ENCODE results near the gene APLP2. TPM values are rescaled to one million over a fixed set of nuclear protein-coding genes. Genes with fewer than 3 reads are reported as not detected.

The APLP2 gene
- total RNA-seq, 1 experiment from 2014 or later = 345 TPM

DNA sequence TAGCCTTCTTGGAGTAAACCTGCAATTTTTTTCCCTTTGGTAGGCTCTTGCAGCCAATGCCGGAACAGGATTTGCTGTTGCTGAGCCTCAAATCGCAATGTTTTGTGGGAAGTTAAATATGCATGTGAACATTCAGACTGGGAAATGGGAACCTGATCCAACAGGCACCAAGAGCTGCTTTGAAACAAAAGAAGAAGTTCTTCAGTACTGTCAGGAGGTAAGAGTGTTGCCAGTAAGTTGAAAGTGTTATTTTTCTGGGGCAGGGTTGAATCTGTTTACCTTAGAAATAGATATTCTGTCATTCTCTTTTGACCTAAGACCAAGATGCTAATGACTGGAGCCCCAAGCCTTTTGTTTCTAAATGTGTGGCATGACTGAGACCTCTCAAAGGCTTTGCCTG lies 39.7 kb downstream of the APLP2 start (continued):
- no peak for TF ChIP-seq ZNF416 (CRISPR knock-in tag; IDR thresholded peaks at IDR 0.05)

GRCh38 chr11:130110339-130111108 lies 40.8 kb downstream of the APLP2 start:
- H3K9me3 Mint-ChIP-seq = peaks cover 9% of the 10 kb centered on the region
- ChIA-PET POLR2A (no interaction called here), CTCF (no interaction called here)
- peaks cover 26% of the 10 kb centered on the region for H3K4me1 Mint-ChIP-seq
- 0 out of 2 replicates have a peak overlapping the region, but pooled peaks have one; percentile 16 for H3K27ac Mint-ChIP-seq
- no peak for TF ChIP-seq ELF4 (CRISPR knock-in tag; IDR thresholded peaks at IDR 0.05; ENCODE audit: low read depth)
- TF ChIP-seq EMX1 (CRISPR knock-in tag; IDR thresholded peaks at IDR 0.05) = no peak
- no peak for TF ChIP-seq TEAD1 (CRISPR knock-in tag; IDR thresholded peaks at IDR 0.05)
- TF ChIP-seq, protein P1, sequence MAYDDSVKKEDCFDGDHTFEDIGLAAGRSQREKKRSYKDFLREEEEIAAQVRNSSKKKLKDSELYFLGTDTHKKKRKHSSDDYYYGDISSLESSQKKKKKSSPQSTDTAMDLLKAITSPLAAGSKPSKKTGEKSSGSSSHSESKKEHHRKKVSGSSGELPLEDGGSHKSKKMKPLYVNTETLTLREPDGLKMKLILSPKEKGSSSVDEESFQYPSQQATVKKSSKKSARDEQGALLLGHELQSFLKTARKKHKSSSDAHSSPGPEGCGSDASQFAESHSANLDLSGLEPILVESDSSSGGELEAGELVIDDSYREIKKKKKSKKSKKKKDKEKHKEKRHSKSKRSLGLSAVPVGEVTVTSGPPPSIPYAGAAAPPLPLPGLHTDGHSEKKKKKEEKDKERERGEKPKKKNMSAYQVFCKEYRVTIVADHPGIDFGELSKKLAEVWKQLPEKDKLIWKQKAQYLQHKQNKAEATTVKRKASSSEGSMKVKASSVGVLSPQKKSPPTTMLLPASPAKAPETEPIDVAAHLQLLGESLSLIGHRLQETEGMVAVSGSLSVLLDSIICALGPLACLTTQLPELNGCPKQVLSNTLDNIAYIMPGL (CRISPR knock-in tag; IDR thresholded peaks at IDR 0.05) = no peak
- TF ChIP-seq, protein P2, sequence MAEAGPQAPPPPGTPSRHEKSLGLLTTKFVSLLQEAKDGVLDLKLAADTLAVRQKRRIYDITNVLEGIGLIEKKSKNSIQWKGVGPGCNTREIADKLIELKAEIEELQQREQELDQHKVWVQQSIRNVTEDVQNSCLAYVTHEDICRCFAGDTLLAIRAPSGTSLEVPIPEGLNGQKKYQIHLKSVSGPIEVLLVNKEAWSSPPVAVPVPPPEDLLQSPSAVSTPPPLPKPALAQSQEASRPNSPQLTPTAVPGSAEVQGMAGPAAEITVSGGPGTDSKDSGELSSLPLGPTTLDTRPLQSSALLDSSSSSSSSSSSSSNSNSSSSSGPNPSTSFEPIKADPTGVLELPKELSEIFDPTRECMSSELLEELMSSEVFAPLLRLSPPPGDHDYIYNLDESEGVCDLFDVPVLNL (CRISPR knock-in tag; IDR thresholded peaks at IDR 0.05; ENCODE audit: borderline replicate concordance, low read depth) = no peak
- TF ChIP-seq MAX (CRISPR knock-in tag; IDR thresholded peaks at IDR 0.05) = no peak
- TF ChIP-seq, protein P3, sequence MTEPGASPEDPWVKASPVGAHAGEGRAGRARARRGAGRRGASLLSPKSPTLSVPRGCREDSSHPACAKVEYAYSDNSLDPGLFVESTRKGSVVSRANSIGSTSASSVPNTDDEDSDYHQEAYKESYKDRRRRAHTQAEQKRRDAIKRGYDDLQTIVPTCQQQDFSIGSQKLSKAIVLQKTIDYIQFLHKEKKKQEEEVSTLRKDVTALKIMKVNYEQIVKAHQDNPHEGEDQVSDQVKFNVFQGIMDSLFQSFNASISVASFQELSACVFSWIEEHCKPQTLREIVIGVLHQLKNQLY (CRISPR knock-in tag; IDR thresholded peaks at IDR 0.05) = no peak
- ATAC-seq = no peak
- H3K27me3 Mint-ChIP-seq (ENCODE audit: low read depth) = no peaks in the 10 kb centered on the region
- no peak overlapping the region for H3K4me3 Mint-ChIP-seq
- DNase-seq (ENCODE audit: low spot score) = no peak
- peaks cover 48% of the 10 kb centered on the region for H3K36me3 Mint-ChIP-seq

DNA sequence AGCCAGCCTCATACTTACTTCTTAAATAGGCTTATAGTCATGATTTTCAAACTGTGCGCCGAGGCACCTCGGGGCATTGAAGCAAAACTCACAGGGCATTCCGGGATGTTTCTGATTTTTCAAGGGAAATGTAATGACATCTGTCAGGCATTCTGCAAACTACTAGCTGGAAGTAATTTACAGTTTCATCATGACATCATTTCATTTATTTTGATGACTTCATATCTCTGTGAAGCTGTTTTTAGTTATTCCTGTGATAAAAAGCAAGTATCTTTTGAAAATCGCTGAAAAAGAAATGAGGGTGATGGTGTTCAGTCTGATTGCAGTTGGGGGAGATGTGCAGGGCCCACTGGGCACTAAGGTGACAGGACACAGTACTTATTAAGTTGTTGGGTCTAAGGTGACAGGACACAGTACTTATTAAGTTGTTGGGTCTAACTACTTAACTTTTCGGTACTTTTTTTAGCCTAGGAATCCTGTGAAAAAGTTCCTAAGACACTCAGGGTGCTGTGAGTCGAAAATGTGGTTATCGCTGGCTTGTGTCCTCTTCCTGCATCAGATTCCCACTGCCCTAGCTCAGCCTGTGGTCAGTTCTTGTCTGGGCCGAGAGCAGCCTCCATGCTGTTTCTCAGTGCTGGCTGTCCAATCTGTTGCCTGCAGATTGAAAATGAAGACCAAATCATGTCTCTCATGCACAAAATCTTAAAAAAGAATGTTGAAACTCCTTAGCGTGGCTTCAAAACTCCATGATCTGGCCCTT lies 42.6 kb downstream of the APLP2 start:
- ATAC-seq = no peak
- POLR2A ChIA-PET = no interaction called here
- peak overlapping the region; percentile 38; the same call in 1 of the 2 replicates for H3K27ac Mint-ChIP-seq
- no peak for TF ChIP-seq ZNF512 (CRISPR knock-in tag; IDR thresholded peaks at IDR 0.05; ENCODE audit: borderline replicate concordance)
- TF ChIP-seq ATF1 (CRISPR knock-in tag; IDR thresholded peaks at IDR 0.05) = no peak
- no peak for TF ChIP-seq ZNF396 (CRISPR knock-in tag; IDR thresholded peaks at IDR 0.05; ENCODE audit: borderline replicate concordance)
- TF ChIP-seq, protein P3 (CRISPR knock-in tag; IDR thresholded peaks at IDR 0.05) = no peak
- no peak for TF ChIP-seq ZNF423 (CRISPR knock-in tag; IDR thresholded peaks at IDR 0.05)
- TF ChIP-seq ZNF138 (CRISPR knock-in tag; conservative IDR thresholded peaks at IDR 0.05) = no peak
- TF ChIP-seq MAX (CRISPR knock-in tag; IDR thresholded peaks at IDR 0.05) = no peak
- no peak for TF ChIP-seq CBFB (CRISPR knock-in tag; IDR thresholded peaks at IDR 0.05; ENCODE audit: low read depth)
- TF ChIP-seq NFATC4 (CRISPR knock-in tag; IDR thresholded peaks at IDR 0.05) = no peak
- no peak for TF ChIP-seq NFYB (CRISPR knock-in tag; conservative IDR thresholded peaks at IDR 0.05; ENCODE audit: low read depth)
- no peak for TF ChIP-seq CREB1 (CRISPR knock-in tag; IDR thresholded peaks at IDR 0.05)
- TF ChIP-seq TP53 (CRISPR knock-in tag; IDR thresholded peaks at IDR 0.05) = no peak
- TF ChIP-seq, protein P4, sequence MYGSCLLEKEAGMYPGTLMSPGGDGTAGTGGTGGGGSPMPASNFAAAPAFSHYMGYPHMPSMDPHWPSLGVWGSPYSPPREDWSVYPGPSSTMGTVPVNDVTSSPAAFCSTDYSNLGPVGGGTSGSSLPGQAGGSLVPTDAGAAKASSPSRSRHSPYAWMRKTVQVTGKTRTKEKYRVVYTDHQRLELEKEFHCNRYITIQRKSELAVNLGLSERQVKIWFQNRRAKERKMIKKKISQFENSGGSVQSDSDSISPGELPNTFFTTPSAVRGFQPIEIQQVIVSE (CRISPR knock-in tag; IDR thresholded peaks at IDR 0.05; ENCODE audit: borderline replicate concordance) = no peak
- no peak for TF ChIP-seq SOX15 (CRISPR knock-in tag; IDR thresholded peaks at IDR 0.05)
- no peak for TF ChIP-seq PRRX2 (CRISPR knock-in tag; IDR thresholded peaks at IDR 0.05)

More for the DNA sequence above, 42.6 kb downstream of the APLP2 start:
- H3K27me3 Mint-ChIP-seq (ENCODE audit: low read depth) = no peaks in the 10 kb centered on the region
- H3K4me3 Mint-ChIP-seq = no peak overlapping the region
- H3K9me3 Mint-ChIP-seq = peaks cover 5% of the 10 kb centered on the region
- CTCF ChIA-PET = interaction anchor here (0.9 kb wide), 1 partner anchor 20 kb away, joined by 4 read pairs; no protein-coding TSS in a partner anchor
- peaks cover 40% of the 10 kb centered on the region for H3K36me3 Mint-ChIP-seq
- no peak for DNase-seq (ENCODE audit: low spot score)
- peaks cover 17% of the 10 kb centered on the region for H3K4me1 Mint-ChIP-seq

Measured in WTC11 (cell line).